ENCODE results near the gene DRP2.
"Not testable (repeated sequence)": the region's sequence is repeated elsewhere in the genome, so short reads cannot be mapped to it uniquely, and the experiment has no call there.

The DRP2 gene

GRCh38 chrX:101252634-101253033 is 33.0 kb downstream of the DRP2 start:
- DNase-seq = no peak

GRCh38 chrX:101257448-101258258 is 38.1 kb downstream of the DRP2 start:
- DNase-seq = no peak

DNA sequence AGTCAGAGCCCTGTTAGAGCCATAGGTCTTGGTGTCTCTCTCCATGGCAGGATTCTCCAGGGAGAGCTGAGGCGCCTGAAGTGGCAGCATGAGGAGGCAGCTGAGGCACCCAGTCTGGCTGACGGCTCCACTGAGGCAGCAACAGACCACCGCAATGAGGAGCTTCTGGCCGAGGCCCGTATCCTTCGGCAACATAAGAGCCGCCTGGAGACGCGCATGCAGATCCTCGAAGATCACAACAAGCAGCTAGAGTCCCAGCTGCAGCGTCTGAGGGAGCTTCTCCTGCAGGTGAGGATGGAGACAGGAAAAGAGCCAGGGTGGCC is 38.6 kb downstream of the DRP2 start:
- DNase-seq = no peak

GRCh38 chrX:101260435-101260834 is 40.8 kb downstream of the DRP2 start:
- DNase-seq = no peak

DNA sequence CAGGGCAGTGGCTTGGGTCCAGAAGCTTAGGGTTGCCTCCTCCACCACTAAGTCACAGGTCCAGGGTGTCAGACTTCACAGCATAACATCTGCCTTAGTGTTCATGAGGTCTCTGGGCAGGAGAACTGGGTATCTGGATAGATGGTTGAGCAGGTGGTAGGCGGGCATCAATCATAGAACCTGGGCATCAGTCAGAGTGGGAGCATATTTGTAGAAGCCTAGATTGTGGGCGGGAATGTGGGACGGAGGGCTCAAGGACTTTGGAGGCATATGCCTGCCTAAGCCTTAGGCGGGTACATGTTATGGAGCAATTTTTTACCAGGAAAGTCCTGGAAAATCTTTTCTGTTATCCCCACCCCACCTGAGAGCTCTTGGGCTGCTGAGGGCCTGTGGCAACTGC is 43.0 kb downstream of the DRP2 start:
- DNase-seq = no peak

DNA sequence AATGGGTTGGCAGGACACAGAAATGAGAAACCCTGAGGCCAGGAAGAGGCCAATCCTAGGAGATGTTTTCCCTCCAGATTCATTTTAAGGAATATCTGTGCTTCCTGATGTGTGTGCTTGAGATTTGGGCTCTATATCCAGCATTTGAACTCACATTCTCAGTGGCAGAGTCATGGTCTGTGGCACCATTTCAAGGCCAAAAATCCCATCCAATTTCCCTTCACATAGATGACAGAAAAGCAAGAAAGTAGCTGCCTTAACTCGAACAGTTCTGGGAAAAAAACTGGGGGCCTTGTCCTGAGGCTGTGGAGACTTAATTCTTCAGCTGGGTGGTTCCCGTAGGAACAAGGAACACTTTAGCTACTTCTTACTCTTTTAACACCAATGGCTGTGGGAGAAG is 44.2 kb downstream of the DRP2 start:
- DNase-seq = no peak

DNA sequence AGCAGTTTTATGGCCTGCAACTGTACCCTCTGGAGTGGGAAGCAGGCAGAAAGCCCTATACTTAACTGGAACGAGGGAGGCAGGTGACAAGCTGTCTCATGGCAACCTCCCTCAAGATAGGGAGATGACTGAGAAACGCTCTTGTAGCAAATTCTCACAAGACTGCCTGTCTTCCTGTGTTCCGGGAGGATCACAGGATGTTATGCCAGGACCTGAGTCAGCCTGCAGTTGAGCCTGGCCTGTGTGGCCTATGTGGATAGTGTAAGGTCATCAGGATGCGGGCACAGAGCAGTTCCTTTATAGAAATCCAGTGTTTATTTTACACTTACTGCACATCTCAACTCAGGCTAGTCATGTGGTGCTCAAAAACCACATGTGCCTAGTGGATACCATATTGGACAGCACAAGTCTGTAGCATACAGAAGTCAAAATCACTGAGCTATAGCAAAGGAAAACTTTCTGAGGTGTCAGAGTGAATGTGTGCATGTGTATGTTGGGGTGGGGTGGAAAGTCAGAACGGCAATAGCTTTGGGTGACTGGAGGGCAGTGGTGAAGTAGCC is 46.4 kb downstream of the DRP2 start:
- DNase-seq = no peak

- no peak for DNase-seq
Observed at GRCh38 chrX:101274198-101274597, 54.6 kb downstream of the DRP2 start.

DNA sequence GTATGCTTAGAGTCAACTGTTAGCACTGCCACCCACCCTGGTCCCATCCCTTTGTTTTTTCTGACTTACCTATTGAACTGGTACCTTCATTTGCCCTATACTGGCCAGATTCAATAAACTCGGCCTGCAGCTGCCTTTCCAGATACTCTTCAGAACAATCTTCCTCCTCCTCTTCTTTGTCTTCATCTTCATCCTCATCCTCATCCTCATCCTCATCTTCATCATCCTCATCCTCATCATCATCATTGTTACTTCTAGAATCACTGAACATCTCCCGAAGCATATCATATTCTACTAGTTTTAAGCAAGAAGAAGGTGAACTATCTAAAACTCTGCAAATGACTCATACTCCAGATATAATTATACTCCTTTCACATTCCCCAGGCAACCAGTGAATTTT is 56.7 kb downstream of the DRP2 start:
- no peak for DNase-seq

DNA sequence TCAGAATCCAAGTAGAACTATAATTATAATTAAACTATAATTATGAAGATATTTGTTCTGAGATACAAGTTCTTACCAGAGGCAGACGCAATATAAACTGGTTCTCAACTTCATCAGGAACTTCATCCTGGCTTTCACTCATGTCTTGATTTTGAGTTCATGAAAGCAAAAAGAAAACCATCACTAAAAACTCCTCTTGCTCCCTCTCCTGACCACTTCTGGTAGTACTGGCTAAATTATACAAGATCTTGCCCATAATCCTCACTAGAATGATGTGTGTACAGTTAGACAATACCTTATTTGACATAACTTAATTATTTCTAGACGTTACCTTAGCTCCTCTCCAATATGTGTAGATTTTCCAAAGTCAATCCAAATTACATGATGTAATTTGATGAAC is 67.8 kb downstream of the DRP2 start:
- DNase-seq = no peak

DNA sequence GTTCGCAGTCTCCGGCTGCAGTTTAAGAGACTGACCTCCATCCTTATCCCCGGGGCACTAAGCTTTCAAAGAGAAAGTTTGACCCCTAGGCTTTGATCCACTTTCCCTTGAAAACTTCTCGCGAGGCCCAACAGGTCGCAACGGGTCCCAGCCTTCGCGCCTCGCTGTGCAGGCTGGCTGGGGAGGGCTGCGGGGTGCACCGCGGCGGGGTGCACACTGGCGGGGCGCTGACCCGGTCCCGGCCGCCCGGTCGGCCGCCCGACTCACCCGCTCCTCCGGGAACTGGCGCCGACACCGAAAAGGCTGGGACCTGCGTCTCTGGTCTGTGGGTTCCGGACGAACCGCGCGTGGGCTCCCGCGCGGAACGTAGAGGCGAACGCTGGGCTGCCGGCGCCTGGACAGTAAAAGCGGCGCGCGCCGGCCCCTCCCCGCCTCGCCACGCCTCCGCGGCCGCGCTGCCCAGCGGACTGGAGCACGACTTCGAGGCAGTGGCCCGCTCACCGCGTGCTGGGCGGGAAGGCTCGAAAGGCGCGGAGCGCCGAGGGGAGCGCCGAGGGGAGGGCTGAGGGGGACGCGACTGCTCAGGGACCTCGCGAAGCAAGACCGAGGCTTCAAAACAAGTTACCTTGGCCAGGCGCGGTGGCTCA is 71.5 kb downstream of the DRP2 start, which contains the start of gene TAF7L:
TSS of gene TAF7L (minus strand) at position 378 of the 647 bp plus-strand sequence. CDS start 3,791 bp downstream, outside the sequence.
- DNase-seq = no peak

GRCh38 chrX:101295603-101296002 is 76.0 kb downstream of the DRP2 start:
- not testable (repeated sequence) for DNase-seq

GRCh38 chrX:101303790-101304189 is 84.2 kb downstream of the DRP2 start:
- DNase-seq = no peak

Data from activated CD8-positive, alpha-beta memory T cell treated with anti-CD3 and anti-CD28 coated beads, Interleukin-2, amount 50 U/mL, for 4 hours (primary cell).